GM12874 (cell line): ENCODE measurements around the gene LYRM1.

Experiments used
- CTCF ChIP-seq: IDR thresholded peaks from 2 replicates; pipeline ENCODE4 v1.5.1; 2011; ENCODE audit warnings: low read depth, mild to moderate bottlenecking, control low read depth, low read length, moderate library complexity; ENCODE audit not compliant: insufficient read depth

Gene LYRM1

GRCh38 chr16:20886320-20886719 is 14.3 kb upstream of the LYRM1 start:
- no peak for TF ChIP-seq CTCF

- TF ChIP-seq CTCF: no peak
Measured at GRCh38 chr16:20887207-20887606, 13.4 kb upstream of the LYRM1 start.

- no peak for TF ChIP-seq CTCF
Measured at GRCh38 chr16:20889625-20890275, 10.8 kb upstream of the LYRM1 start.

GRCh38 chr16:20894388-20894787 is 6.2 kb upstream of the LYRM1 start:
- no peak for TF ChIP-seq CTCF

GRCh38 chr16:20897253-20897897 is 3.2 kb upstream of the LYRM1 start:
- TF ChIP-seq CTCF: no peak

- no peak for TF ChIP-seq CTCF
Measured at GRCh38 chr16:20897922-20898321, 2.6 kb upstream of the LYRM1 start.

GRCh38 chr16:20899071-20899470 is 1.5 kb upstream of the LYRM1 start:
- TF ChIP-seq CTCF: no peak
